Transverse colon (tissue), 4 donors: ENCODE measurements around the gene ABCF1. TPM values are rescaled to one million over a fixed set of nuclear protein-coding genes. Genes with fewer than 3 reads are reported as not detected.

Experiments
- DNase-seq: peaks from one replicate; pipeline ENCODE4 v3.0.0-alpha.2; 2019
- H3K27ac ChIP-seq, 4 donors: fragments of 200-600 bp; sonication (generic); 2 replicates each; pipeline ENCODE4 v1.5.1; 2016 to 2018; ENCODE audit warnings: inconsistent platforms in 4 of 4
- H3K27me3 ChIP-seq: fragments of 200-600 bp; sonication (generic); 2 replicates; pipeline ENCODE4 v1.5.1; 2017; ENCODE audit warnings: inconsistent platforms
- H3K36me3 ChIP-seq, 4 donors: fragments of 200-600 bp; sonication (generic); 2 replicates each; pipeline ENCODE4 v1.5.1; 2017 to 2019; ENCODE audit warnings: inconsistent platforms in 4 of 4
- H3K4me1 ChIP-seq, 4 donors: fragments of 200-600 bp; sonication (generic); 2 replicates each; pipeline ENCODE4 v1.5.1; 2017 to 2020; ENCODE audit warnings: inconsistent platforms in 4 of 4
- H3K4me3 ChIP-seq, 4 donors: fragments of 200-600 bp; sonication (generic); 1 replicate in 1 of 4; 2 replicates in 3 of 4; pipeline versions ENCODE4 v1.5.1 to v1.6.1; 2017 to 2019; ENCODE audit warnings: inconsistent platforms in 4 of 4
- H3K9me3 ChIP-seq, 2 donors: fragments of 200-600 bp; sonication (generic); 2 replicates each; pipeline ENCODE4 v1.5.1; 2017 to 2019; ENCODE audit warnings: inconsistent platforms in 2 of 2
- EP300 ChIP-seq: sonication (generic); formaldehyde crosslinking; IDR thresholded peaks from one replicate; pipeline ENCODE4 v1.6.1; 2017; ENCODE audit warnings: antibody characterized with exemption, low read depth
- POLR2A ChIP-seq: fragments of 450-650 bp; IDR thresholded peaks from one replicate; pipeline ENCODE4 v1.6.1; 2016; ENCODE audit warnings: antibody characterized with exemption, mild to moderate bottlenecking, moderate library complexity
- POLR2AphosphoS5 ChIP-seq, 3 donors: sonication (generic); formaldehyde crosslinking; IDR thresholded peaks; one replicate each; pipeline ENCODE4 v1.6.1; 2016; ENCODE audit warnings: antibody characterized with exemption in 3 of 3
- WGBS, 2 donors: methylation state at CpG; one replicate each; pipeline ENCODE4 v1.1.5; 2018; ENCODE audit warnings: low coverage in 1 of 2; 5-methylcytosine and 5-hydroxymethylcytosine counted together
- in situ Hi-C, 4 donors: fragments of 200-750 bp; cut with MboI; loops; one replicate each; pipeline versions ENCODE4 v1.15.0 to v1.15.1; 2017; ENCODE audit warnings: low sequenced_read_pairs in 3 of 4, low pct_ligation_motif_present in 1 of 4, low pct_unique_long_range_greater_than_20kb in 1 of 4
- intact Hi-C: fragments of 100-400 bp; cut with DNase I; formaldehyde crosslinking; loops from one replicate; pipeline ENCODE4 v1.15.1; 2023; ENCODE audit warnings: low total_unique reads
- total RNA-seq, 4 donors: library from RNA; depleted of rRNA; stranded (reverse); fragments of >200 nt; gene quantifications; one replicate each; pipeline ENCODE4 v1.1.0, GENCODE V29; 2016
- TF ChIP-seq, protein P1 (sequence below), 5 experiments: fragments of 200-600 bp in 3 of 5; fragments of 450-650 bp in 2 of 5; sonication (generic) in 3 of 5; IDR thresholded peaks; 1 replicate in 2 of 5; 2 replicates in 3 of 5; pipeline ENCODE4 v1.5.1; 2016 to 2017; ENCODE audit warnings: antibody characterized with exemption in 5 of 5, inconsistent platforms in 3 of 5, mild to moderate bottlenecking in 2 of 5, moderate library complexity in 1 of 5

Gene ABCF1
- total RNA-seq, 4 donors from 2014 or later: 33.0 to 52.0 (median 40.1) TPM

DNA sequence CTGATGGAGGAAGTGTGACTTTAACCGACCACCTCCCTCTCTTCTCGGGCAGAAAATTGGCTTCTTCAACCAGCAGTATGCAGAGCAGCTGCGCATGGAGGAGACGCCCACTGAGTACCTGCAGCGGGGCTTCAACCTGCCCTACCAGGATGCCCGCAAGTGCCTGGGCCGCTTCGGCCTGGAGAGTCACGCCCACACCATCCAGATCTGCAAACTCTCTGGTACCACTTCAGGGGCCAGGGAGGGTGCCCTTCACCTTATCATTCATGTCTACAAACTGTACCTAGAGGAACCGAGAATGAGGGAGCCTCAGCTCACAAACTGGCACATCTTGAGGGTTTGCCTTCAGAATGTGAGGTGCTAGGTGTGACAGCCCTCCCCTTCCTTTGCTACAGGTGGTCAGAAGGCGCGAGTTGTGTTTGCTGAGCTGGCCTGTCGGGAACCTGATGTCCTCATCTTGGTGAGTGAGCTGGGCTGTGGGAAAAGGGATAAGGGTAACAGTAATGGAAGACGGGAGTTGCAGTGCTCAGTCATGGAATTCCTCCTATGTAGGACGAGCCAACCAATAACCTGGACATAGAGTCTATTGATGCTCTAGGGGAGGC, 18.6 kb downstream of the ABCF1 start:
- Histone ChIP-seq H3K4me3 (no peak overlapping the region), H3K36me3 (peaks cover 0 to 54% (median 26%) of the 10 kb centered on the region in 4 donors), H3K27ac (no peak overlapping the region), H3K4me1 (no peaks in the 10 kb centered on the region), H3K9me3 (no peaks in the 10 kb centered on the region), H3K27me3 (no peaks in the 10 kb centered on the region)
- DNase-seq: no peak
- intact Hi-C loops (no loop called here), in situ Hi-C loops (no loop called here)
- no peak for TF ChIP-seq POLR2A
- TF ChIP-seq EP300: no peak
- TF ChIP-seq, protein P1, sequence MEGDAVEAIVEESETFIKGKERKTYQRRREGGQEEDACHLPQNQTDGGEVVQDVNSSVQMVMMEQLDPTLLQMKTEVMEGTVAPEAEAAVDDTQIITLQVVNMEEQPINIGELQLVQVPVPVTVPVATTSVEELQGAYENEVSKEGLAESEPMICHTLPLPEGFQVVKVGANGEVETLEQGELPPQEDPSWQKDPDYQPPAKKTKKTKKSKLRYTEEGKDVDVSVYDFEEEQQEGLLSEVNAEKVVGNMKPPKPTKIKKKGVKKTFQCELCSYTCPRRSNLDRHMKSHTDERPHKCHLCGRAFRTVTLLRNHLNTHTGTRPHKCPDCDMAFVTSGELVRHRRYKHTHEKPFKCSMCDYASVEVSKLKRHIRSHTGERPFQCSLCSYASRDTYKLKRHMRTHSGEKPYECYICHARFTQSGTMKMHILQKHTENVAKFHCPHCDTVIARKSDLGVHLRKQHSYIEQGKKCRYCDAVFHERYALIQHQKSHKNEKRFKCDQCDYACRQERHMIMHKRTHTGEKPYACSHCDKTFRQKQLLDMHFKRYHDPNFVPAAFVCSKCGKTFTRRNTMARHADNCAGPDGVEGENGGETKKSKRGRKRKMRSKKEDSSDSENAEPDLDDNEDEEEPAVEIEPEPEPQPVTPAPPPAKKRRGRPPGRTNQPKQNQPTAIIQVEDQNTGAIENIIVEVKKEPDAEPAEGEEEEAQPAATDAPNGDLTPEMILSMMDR (IDR thresholded peaks at IDR 0.05): no peak
- TF ChIP-seq POLR2AphosphoS5 (IDR thresholded peaks at IDR 0.05): no peak
- 67 to 91% methylated on average over 3 to 15 of the region's 15 CpGs for WGBS, 2 donors

DNA sequence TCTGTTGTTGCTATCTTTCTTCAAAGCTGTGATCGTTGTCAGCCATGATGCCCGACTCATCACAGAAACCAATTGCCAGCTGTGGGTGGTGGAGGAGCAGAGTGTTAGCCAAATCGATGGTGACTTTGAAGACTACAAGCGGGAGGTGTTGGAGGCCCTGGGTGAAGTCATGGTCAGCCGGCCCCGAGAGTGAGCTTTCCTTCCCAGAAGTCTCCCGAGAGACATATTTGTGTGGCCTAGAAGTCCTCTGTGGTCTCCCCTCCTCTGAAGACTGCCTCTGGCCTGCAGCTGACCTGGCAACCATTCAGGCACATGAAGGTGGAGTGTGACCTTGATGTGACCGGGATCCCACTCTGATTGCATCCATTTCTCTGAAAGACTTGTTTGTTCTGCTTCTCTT, 19.3 kb downstream of the ABCF1 start:
- Histone ChIP-seq H3K9me3 (no peaks in the 10 kb centered on the region), H3K4me1 (no peaks in the 10 kb centered on the region), H3K36me3 (peaks cover 0 to 48% (median 23%) of the 10 kb centered on the region in 4 donors), H3K27me3 (no peaks in the 10 kb centered on the region), H3K27ac (no peak overlapping the region), H3K4me3 (no peak overlapping the region)
- intact Hi-C loops (no loop called here), in situ Hi-C loops (no loop called here)
- no peak for DNase-seq
- 84 to 86% methylated on average over 4 to 8 of the region's 8 CpGs for WGBS, 2 donors
- TF ChIP-seq EP300 (no peak), POLR2AphosphoS5 (IDR thresholded peaks at IDR 0.05) (no peak), POLR2A (no peak)
- TF ChIP-seq, protein P1 (IDR thresholded peaks at IDR 0.05): no peak

GRCh38 chr6:30591008-30591407, 19.8 kb downstream of the ABCF1 start:
- no peaks in the 10 kb centered on the region for H3K27me3 ChIP-seq
- no peak for DNase-seq
- TF ChIP-seq, protein P1 (IDR thresholded peaks at IDR 0.05): no peak
- no peak for TF ChIP-seq POLR2AphosphoS5 (IDR thresholded peaks at IDR 0.05)
- TF ChIP-seq POLR2A: no peak
- no peak for TF ChIP-seq EP300
- WGBS, 2 donors: 50 to 61% methylated on average over 1 of the region's 1 CpG
- H3K4me1 ChIP-seq: no peaks in the 10 kb centered on the region
- intact Hi-C loops (no loop called here), in situ Hi-C loops (no loop called here)
- H3K36me3 ChIP-seq: peaks cover 0 to 43% (median 21%) of the 10 kb centered on the region in 4 donors
- H3K27ac ChIP-seq: no peak overlapping the region
- H3K4me3 ChIP-seq: no peak overlapping the region
- H3K9me3 ChIP-seq: no peaks in the 10 kb centered on the region

- 97 to 100% methylated on average over 1 of the region's 1 CpG for WGBS, 2 donors
- Histone ChIP-seq H3K27me3 (no peaks in the 10 kb centered on the region), H3K4me3 (no peak overlapping the region), H3K36me3 (peaks cover 0 to 31% (median 12%) of the 10 kb centered on the region in 4 donors), H3K27ac (no peak overlapping the region), H3K4me1 (no peaks in the 10 kb centered on the region), H3K9me3 (no peaks in the 10 kb centered on the region)
- in situ Hi-C loops (no loop called here), intact Hi-C loops (no loop called here)
- TF ChIP-seq EP300 (no peak), POLR2AphosphoS5 (IDR thresholded peaks at IDR 0.05) (no peak), POLR2A (no peak)
- TF ChIP-seq, protein P1 (IDR thresholded peaks at IDR 0.05): no peak
- no peak for DNase-seq
These were observed 21.0 kb downstream of the ABCF1 start for GRCh38 chr6:30592287-30592686.
